NCI-H2081 treated with DMSO at 0.1 percent for 48 hours (cell line): Measurements from ENCODE around the gene NR5A2.

Source experiments
- DNase-seq: peaks from one replicate; lab custom pipeline; 2025; lab: John Stamatoyannopoulos, UW

NR5A2 gene

GRCh38 chr1:200027264-200027823 is at the start of gene NR5A2:
TSS of gene NR5A2 (plus strand) at chr1:200027710. CDS start at chr1:200027848, 138 bp downstream.
- no peak for DNase-seq

- DNase-seq, result no peak
Measured at GRCh38 chr1:199978408-199978940, 49.0 kb upstream of the NR5A2 start.

GRCh38 chr1:199979071-199979470 is 48.4 kb upstream of the NR5A2 start:
- no peak for DNase-seq

GRCh38 chr1:199981584-199981983 is 45.9 kb upstream of the NR5A2 start:
- no peak for DNase-seq

GRCh38 chr1:199982606-199983005 is 44.9 kb upstream of the NR5A2 start:
- DNase-seq, result no peak

GRCh38 chr1:199983531-199983930 is 44.0 kb upstream of the NR5A2 start:
- no peak for DNase-seq

GRCh38 chr1:199995096-199995685 is 32.3 kb upstream of the NR5A2 start:
- no peak for DNase-seq

GRCh38 chr1:200005165-200005564 is 22.3 kb upstream of the NR5A2 start:
- DNase-seq, result no peak

GRCh38 chr1:200006711-200007110 is 20.8 kb upstream of the NR5A2 start:
- no peak for DNase-seq

- no peak for DNase-seq
Measured at GRCh38 chr1:200015811-200016210, 11.7 kb upstream of the NR5A2 start.

- no peak for DNase-seq
Measured at GRCh38 chr1:200021577-200022238, 5.8 kb upstream of the NR5A2 start.

- DNase-seq, result no peak
Measured at GRCh38 chr1:200022239-200022804, 5.2 kb upstream of the NR5A2 start.

- no peak for DNase-seq
Measured at GRCh38 chr1:200028586-200029034, 1.1 kb downstream of the NR5A2 start.

GRCh38 chr1:200029035-200029821 is 1.7 kb downstream of the NR5A2 start:
- no peak for DNase-seq

GRCh38 chr1:200029822-200030152 is 2.3 kb downstream of the NR5A2 start:
- no peak for DNase-seq

GRCh38 chr1:200030791-200031190 is 3.3 kb downstream of the NR5A2 start:
- DNase-seq, result no peak

GRCh38 chr1:200033511-200034261 is 6.2 kb downstream of the NR5A2 start:
- no peak for DNase-seq

- no peak for DNase-seq
Measured at GRCh38 chr1:200034262-200034557, 6.7 kb downstream of the NR5A2 start.

- no peak for DNase-seq
Measured at GRCh38 chr1:200034761-200035396, 7.4 kb downstream of the NR5A2 start.

GRCh38 chr1:200035397-200035955 is 8.0 kb downstream of the NR5A2 start:
- no peak for DNase-seq
